HG03342 (cell line): ENCODE results near the gene AP3B1.

Experiments used
- ATAC-seq: cut with Tn5 transposase; IDR thresholded peaks from one replicate; pipeline ENCODE4 v1.9.1; 2021; ENCODE audit warnings: mild to moderate bottlenecking, moderate library complexity; ENCODE audit not compliant: unreplicated experiment

AP3B1 gene

DNA sequence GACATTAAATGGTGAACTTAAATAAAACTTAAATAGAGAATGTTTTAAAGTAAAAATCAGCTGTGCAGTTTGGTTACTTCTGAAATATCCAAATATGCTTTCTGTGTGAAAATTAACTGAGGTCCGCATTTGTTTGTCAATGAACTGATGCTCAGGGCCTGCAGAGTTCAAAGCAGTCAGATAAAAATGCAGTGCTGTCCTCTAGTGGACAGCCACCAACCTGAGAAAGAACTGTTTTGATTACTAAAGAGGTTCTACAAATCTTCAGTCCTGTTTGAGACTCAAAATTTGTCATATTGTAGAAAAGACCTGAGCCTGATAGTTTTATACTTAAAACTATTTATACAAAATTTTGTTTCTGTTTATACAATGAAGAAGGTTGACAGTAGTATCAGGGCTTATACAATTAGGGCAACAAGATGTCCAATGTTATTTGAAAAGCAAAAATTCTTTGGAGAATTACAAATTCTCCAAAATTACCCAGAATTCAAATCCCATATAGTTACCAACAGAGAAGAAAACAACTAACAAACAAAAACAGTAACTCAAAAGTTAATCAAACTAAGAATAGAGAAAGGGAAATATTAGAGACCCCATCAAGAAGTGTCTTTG lies 286.0 kb downstream of the AP3B1 start:
- no peak for ATAC-seq

- no peak for ATAC-seq
These were observed 287.3 kb downstream of the AP3B1 start for GRCh38 chr5:78007233-78007632.

DNA sequence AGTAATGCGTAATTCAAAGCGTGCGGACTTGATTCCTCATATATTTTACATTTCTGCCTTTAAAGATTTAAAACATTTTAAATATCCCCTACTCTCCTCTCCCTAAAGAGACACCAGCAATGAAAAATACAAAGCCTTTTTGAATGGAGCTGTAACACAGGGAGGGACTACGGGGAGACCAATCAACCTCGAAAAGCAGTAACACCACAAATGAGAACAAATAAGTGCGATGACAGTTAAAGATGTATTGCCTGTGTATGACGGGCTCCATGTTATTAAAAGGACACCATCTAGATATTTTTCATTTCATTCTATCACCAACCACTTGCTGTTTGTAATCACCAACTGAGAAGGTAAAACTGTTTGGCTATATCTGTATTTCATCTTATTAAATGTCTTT lies 288.0 kb downstream of the AP3B1 start:
- no peak for ATAC-seq

- no peak for ATAC-seq
These were observed 289.3 kb downstream of the AP3B1 start for GRCh38 chr5:78005021-78005785.

DNA sequence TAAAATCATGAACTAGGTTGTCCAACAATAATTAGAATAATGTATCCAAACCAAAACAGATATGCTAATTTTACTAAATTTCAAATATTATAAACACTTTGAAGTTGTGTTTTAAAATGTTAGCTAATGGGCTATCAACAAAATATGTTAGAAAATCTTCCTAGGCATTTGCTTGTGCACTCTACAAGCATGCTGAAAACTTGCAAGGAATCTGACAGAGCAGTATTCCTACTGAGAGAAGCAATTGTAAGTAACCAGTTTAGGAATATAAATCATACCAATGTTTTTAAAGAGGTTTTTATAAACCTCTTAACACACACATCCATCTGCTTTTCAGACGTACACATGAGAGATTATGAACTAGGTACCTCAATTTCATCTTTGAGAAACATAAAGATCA lies 289.9 kb downstream of the AP3B1 start:
- no peak for ATAC-seq

DNA sequence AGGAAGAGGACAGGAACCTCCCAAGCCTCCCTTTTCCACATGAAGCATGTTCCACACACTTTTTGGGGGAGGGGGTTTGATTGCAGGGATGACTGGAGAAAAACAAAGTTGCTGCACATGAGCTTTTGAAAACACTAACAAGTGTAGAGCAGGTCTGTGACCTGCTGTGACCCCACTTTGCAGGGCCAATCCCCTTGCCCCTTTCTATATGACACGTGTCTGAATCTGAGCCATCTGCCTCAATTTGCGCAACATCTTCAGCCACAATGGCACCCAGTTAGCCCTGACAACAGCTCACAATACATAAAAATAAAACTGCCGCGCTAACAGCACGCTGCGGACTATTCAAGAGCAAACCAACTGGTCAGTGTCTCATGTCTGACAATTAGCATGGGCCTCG lies 290.6 kb downstream of the AP3B1 start:
- no peak for ATAC-seq

DNA sequence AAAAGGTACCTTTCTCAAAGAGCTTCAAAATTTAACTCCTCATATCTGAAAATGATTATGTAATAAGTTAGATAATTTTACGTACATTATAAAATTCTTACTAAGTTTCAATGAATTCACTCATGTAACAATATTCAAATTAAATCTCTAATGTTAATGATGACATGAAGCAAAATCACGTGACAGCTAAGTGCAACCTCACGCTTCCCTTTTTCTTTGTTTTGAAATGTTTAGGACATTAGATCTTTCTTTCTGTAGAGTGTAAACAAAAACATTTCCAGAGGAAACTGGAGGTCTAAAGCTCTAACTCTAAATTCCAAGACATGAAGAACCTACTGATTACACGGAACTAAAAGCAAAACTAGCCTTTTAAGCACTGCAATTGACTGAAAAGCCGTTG lies 291.0 kb downstream of the AP3B1 start:
- ATAC-seq: no peak

DNA sequence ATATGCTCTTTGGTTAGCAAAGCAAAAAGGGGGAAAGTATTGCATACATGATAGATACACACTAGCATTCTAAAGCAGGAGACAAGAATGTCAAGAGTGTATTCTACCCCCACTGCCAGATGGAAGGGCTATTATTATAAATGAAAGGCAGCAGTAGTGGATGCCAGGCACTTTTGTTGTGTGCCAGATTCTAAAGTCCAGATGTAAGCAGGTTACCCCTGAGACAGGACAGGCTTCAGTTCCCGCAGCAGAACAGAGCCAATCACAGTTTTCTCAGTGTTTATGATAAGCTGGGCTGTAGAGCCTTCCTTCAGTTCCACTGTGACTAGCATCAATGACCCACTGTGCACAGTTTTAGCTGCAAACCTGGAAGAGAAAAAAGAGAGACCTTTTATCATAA lies 291.8 kb downstream of the AP3B1 start:
- ATAC-seq: no peak

DNA sequence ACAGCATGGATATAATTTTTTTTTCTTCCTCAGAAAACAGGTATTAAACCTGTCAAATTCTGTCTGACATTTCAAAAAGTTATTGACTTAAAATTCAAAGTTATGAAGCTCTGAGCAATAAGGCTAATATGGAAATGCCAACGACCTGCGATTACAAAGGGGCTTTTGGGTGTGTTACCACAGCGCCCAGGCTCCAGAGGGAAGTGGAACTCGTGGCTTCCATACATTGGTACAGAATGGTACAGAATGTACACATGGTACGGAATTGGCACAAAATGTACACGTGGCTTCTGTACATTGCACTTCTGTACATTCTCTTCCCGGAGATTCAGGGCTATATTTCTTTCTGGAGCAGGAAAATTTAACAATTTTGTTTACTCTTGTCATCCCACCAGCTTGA lies 293.3 kb downstream of the AP3B1 start:
- ATAC-seq: no peak

GRCh38 chr5:78000191-78000590 lies 294.3 kb downstream of the AP3B1 start:
- ATAC-seq: no peak

GRCh38 chr5:77999399-77999798 lies 295.1 kb downstream of the AP3B1 start:
- ATAC-seq: no peak

- no peak for ATAC-seq
These were observed 297.6 kb downstream of the AP3B1 start for GRCh38 chr5:77996943-77997342.

GRCh38 chr5:77995793-77996409 lies 298.6 kb downstream of the AP3B1 start:
- ATAC-seq: no peak

DNA sequence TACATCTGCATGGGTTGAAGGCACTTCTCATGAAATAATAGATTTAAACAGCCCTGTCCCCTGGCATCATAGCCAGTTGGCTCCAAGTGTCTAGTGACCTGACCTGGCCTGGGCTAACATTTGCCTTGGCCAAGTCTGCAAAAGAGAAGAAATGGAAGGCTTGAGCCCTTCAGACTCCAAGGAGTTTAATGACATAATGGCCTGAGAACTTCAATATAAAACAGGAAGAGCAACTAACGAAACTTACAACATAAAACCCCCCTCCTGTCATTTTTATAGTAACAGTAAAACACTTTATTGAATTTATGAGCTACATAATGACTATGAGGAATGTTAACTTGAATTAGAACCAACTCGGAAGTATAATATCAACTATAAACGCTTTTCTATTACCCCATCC lies 299.6 kb downstream of the AP3B1 start:
- no peak for ATAC-seq

- ATAC-seq: no peak
These were observed 300.6 kb downstream of the AP3B1 start for GRCh38 chr5:77993855-77994318.

- ATAC-seq: no peak
These were observed 301.2 kb downstream of the AP3B1 start for GRCh38 chr5:77993141-77993854.

GRCh38 chr5:77991084-77991483 lies 303.4 kb downstream of the AP3B1 start:
- ATAC-seq: no peak

GRCh38 chr5:77990020-77990419 lies 304.5 kb downstream of the AP3B1 start:
- ATAC-seq: no peak

DNA sequence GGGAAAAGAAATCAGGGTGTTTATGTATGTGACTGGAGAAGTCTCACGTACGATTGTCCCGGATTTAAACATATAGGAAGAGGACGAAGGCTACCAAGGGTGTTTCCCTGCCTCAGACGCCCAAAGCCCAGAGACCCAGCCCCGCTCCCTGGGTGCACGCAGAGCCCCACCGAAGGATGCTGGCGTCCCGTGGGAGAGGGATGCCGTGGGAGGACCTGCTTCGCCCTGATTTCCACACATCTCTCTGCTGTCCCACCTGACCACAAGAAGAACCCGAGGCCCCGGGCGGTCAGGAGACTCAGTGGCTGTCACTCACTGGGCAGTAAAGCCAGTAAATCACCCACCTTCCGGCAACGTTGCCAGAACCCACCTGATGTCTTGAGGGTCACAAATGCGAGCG lies 306.5 kb downstream of the AP3B1 start:
- no peak for ATAC-seq

DNA sequence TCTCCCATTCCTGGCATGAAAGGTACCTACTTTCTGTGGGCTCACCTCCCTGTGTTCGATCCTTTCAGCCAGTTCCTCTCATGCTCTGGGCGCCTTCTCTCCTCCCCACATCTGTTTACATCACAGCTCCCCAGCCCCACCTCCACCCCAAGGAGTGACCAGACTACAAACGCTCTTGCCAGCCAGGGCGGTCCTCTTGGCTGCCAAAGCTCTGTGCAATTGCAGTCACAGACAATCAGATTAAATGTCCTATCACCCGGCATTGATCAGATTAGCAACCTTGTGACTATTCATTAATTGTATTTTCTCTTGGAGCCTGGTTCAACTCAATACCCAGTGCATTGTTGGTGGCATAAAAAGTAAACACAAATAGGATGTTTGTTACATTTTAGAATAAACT lies 307.2 kb downstream of the AP3B1 start:
- no peak for ATAC-seq

- ATAC-seq: no peak
These were observed 308.2 kb downstream of the AP3B1 start for GRCh38 chr5:77986261-77986660.

GRCh38 chr5:77985247-77985646 lies 309.3 kb downstream of the AP3B1 start:
- no peak for ATAC-seq
